HepG2 (cell line): Measurements from ENCODE around the gene PC. TPM values are rescaled to one million over a fixed set of nuclear protein-coding genes. Genes with fewer than 3 reads are reported as not detected.

Experiments used
- ATAD3A ChIP-seq: sonication (generic); formaldehyde crosslinking; IDR thresholded peaks from 2 replicates; pipeline ENCODE4 v1.4.0; 2020; ENCODE audit warnings: missing genetic modification reagents
- CHD4 ChIP-seq: fragments of 200-600 bp; sonication (generic); IDR thresholded peaks from 2 replicates; pipeline ENCODE4 v1.7.0; 2017; ENCODE audit warnings: mild to moderate bottlenecking, low read length, borderline replicate concordance
- DMAP1 ChIP-seq: IDR thresholded peaks from 2 replicates; pipeline ENCODE4 v1.6.1; 2016
- ETV5 ChIP-seq: IDR thresholded peaks from 2 replicates; pipeline ENCODE4 v1.6.1; 2018; ENCODE audit warnings: missing biosample characterization, missing genetic modification reagents, inconsistent platforms, borderline replicate concordance
- JUN ChIP-seq: sonication (generic); formaldehyde crosslinking; IDR thresholded peaks from 2 replicates; pipeline ENCODE4 v1.4.0; 2020; ENCODE audit warnings: mild to moderate bottlenecking, missing genetic modification reagents
- MEF2D ChIP-seq: sonication (generic); formaldehyde crosslinking; IDR thresholded peaks from 2 replicates; pipeline ENCODE4 v1.5.1; 2020; ENCODE audit warnings: mild to moderate bottlenecking, missing genetic modification reagents
- REPIN1 ChIP-seq: sonication (generic); formaldehyde crosslinking; IDR thresholded peaks from 2 replicates; pipeline ENCODE4 v1.8.0; 2022; ENCODE audit warnings: missing genetic modification reagents, low read depth, mild to moderate bottlenecking, borderline replicate concordance
- SALL1 ChIP-seq: sonication (generic); formaldehyde crosslinking; IDR thresholded peaks from 2 replicates; pipeline ENCODE4 v1.8.0; 2022; ENCODE audit warnings: mild to moderate bottlenecking, missing genetic modification reagents
- SNAPC2 ChIP-seq: sonication (generic); formaldehyde crosslinking; IDR thresholded peaks from 2 replicates; pipeline ENCODE4 v1.8.1; 2022; ENCODE audit warnings: mild to moderate bottlenecking, missing genetic modification reagents
- ZBTB7B ChIP-seq: sonication (generic); formaldehyde crosslinking; IDR thresholded peaks from 2 replicates; pipeline ENCODE4 v1.4.0; 2020; ENCODE audit warnings: missing genetic modification reagents
- ZNF12 ChIP-seq: sonication (generic); formaldehyde crosslinking; IDR thresholded peaks from 2 replicates; pipeline ENCODE4 v1.5.0; 2020; ENCODE audit warnings: missing genetic modification reagents
- ZNF432 ChIP-seq: sonication (generic); formaldehyde crosslinking; IDR thresholded peaks from 2 replicates; pipeline ENCODE4 v1.5.0; 2020; ENCODE audit warnings: missing genetic modification reagents, mild to moderate bottlenecking, borderline replicate concordance
- ZNF569 ChIP-seq: sonication (generic); formaldehyde crosslinking; IDR thresholded peaks from 2 replicates; pipeline ENCODE4 v1.5.0; 2020; ENCODE audit warnings: mild to moderate bottlenecking, missing genetic modification reagents, moderate library complexity, borderline replicate concordance
- ZNF672 ChIP-seq: sonication (generic); formaldehyde crosslinking; IDR thresholded peaks from 2 replicates; pipeline ENCODE4 v1.8.1; 2022; ENCODE audit warnings: missing genetic modification reagents
- ZNF703 ChIP-seq: sonication (generic); formaldehyde crosslinking; IDR thresholded peaks from 2 replicates; pipeline ENCODE4 v1.5.1; 2020; ENCODE audit warnings: missing genetic modification reagents, mild to moderate bottlenecking, moderate library complexity, borderline replicate concordance
- ZNF841 ChIP-seq: sonication (generic); formaldehyde crosslinking; IDR thresholded peaks from 2 replicates; pipeline ENCODE4 v1.8.1; 2023; ENCODE audit warnings: missing genetic modification reagents, borderline replicate concordance
- polyA plus RNA-seq, 8 experiments: library from polyadenylated mRNA; depleted of rRNA in 3 of 8; stranded (reverse) in 7 of 8; unstranded in 1 of 8; fragments of >200 nt; fragmentation: Illumina TruSeq in 4 of 8; extraction: Trizol in 4 of 8; gene quantifications; 2 replicates each; pipeline versions ENCODE4 v1.2.1 to v1.2.3, GENCODE V29; 2011 to 2016; ENCODE audit warnings: low read depth in 4 of 8, missing spikeins in 1 of 8, mixed read lengths in 1 of 8; ENCODE audit not compliant: insufficient read depth in 1 of 8
- total RNA-seq, 5 experiments: library from RNA; depleted of rRNA; stranded (reverse); fragments of >200 nt; fragmentation: Illumina TruSeq; extraction: Trizol; gene quantifications; 2 replicates each; pipeline ENCODE4 v1.2.3, GENCODE V29; 2016; ENCODE audit warnings: low read depth in 1 of 5
- TF ChIP-seq, protein P1 (sequence below): sonication (generic); formaldehyde crosslinking; IDR thresholded peaks from 2 replicates; pipeline ENCODE4 v1.8.0; 2022; ENCODE audit warnings: mild to moderate bottlenecking, missing genetic modification reagents
- TF ChIP-seq, protein P2 (sequence below): sonication (generic); formaldehyde crosslinking; conservative IDR thresholded peaks from 2 replicates; pipeline ENCODE4 v1.4.0; 2020; ENCODE audit warnings: missing genetic modification reagents
- TF ChIP-seq, protein P3 (sequence below): IDR thresholded peaks from 2 replicates; pipeline ENCODE4 v1.6.1; 2018; ENCODE audit warnings: missing genetic modification reagents, mild to moderate bottlenecking, missing compliant biosample characterization
- TF ChIP-seq, protein P4 (sequence below): sonication (generic); formaldehyde crosslinking; IDR thresholded peaks from 2 replicates; pipeline ENCODE4 v1.5.0; 2020; ENCODE audit warnings: mild to moderate bottlenecking, low read depth, missing genetic modification reagents, borderline replicate concordance
- TF ChIP-seq, protein P5 (sequence below): sonication (generic); formaldehyde crosslinking; IDR thresholded peaks from 2 replicates; pipeline ENCODE4 v1.5.0; 2020; ENCODE audit warnings: missing genetic modification reagents

PC gene
- total and polyA plus RNA-seq, 2 of the 13 experiments (the other 11 are each of a cell fraction or from before 2014, with no cell fraction given), result 29.0 to 39.0 TPM

DNA sequence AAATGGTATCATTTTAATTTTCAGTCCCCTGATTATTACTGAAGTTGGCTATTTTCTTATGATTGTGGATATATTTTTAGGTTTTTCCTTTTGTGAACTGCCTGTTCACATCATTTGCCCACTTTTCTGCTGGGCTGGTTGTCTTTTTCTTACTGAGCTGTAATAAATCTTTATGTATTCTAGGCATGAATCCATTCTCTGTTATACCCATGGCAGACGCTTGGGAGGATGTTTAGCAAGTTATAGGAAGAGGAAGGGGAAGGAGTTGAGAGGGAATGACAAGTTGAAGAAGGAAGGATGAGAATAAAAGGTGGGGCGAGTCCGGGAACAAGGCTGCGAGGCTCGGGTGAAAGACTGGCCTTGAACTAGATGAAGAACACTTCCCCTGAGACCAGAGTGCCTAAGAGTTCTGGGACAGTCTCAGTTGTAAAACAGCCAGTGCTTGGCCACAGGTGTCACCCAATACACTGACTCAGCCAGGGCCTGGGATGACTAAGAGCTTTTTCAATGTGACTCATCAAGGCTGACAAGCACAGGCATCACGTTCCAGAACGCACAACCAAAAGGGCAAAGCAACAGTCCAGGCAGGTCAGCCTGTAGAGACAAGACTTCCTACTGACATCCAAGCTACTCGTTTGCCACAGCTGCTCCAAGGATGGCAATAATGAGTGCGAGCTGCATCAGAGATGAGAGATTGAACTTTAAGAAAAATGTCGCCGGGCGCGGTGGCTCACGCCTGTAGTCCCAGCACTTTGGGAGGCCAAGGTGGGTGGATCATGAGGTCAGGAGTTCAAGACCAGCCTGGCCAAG, 66.1 kb downstream of the PC start (continued):
- TF ChIP-seq ZNF432 (CRISPR knock-in tag), result no peak
- no peak for TF ChIP-seq ZNF841
- peak; percentile 84 for TF ChIP-seq JUN (CRISPR knock-in tag)
- TF ChIP-seq REPIN1 (CRISPR knock-in tag), result no peak
- TF ChIP-seq ZNF703, result no peak
- no peak for TF ChIP-seq ZNF569 (CRISPR knock-in tag)
- TF ChIP-seq, protein P1, sequence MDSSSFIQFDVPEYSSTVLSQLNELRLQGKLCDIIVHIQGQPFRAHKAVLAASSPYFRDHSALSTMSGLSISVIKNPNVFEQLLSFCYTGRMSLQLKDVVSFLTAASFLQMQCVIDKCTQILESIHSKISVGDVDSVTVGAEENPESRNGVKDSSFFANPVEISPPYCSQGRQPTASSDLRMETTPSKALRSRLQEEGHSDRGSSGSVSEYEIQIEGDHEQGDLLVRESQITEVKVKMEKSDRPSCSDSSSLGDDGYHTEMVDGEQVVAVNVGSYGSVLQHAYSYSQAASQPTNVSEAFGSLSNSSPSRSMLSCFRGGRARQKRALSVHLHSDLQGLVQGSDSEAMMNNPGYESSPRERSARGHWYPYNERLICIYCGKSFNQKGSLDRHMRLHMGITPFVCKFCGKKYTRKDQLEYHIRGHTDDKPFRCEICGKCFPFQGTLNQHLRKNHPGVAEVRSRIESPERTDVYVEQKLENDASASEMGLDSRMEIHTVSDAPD (CRISPR knock-in tag), result 0 out of 2 replicates have a peak, but pooled peaks have one; percentile 34
- TF ChIP-seq, protein P2, sequence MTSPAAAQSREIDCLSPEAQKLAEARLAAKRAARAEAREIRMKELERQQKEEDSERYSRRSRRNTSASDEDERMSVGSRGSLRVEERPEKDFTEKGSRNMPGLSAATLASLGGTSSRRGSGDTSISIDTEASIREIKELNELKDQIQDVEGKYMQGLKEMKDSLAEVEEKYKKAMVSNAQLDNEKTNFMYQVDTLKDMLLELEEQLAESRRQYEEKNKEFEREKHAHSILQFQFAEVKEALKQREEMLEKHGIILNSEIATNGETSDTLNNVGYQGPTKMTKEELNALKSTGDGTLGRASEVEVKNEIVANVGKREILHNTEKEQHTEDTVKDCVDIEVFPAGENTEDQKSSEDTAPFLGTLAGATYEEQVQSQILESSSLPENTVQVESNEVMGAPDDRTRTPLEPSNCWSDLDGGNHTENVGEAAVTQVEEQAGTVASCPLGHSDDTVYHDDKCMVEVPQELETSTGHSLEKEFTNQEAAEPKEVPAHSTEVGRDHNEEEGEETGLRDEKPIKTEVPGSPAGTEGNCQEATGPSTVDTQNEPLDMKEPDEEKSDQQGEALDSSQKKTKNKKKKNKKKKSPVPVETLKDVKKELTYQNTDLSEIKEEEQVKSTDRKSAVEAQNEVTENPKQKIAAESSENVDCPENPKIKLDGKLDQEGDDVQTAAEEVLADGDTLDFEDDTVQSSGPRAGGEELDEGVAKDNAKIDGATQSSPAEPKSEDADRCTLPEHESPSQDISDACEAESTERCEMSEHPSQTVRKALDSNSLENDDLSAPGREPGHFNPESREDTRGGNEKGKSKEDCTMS (CRISPR knock-in tag), result no peak
- TF ChIP-seq, protein P3, sequence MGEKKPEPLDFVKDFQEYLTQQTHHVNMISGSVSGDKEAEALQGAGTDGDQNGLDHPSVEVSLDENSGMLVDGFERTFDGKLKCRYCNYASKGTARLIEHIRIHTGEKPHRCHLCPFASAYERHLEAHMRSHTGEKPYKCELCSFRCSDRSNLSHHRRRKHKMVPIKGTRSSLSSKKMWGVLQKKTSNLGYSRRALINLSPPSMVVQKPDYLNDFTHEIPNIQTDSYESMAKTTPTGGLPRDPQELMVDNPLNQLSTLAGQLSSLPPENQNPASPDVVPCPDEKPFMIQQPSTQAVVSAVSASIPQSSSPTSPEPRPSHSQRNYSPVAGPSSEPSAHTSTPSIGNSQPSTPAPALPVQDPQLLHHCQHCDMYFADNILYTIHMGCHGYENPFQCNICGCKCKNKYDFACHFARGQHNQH, result peak; percentile 100
- TF ChIP-seq ZNF672 (CRISPR knock-in tag), result no peak
- TF ChIP-seq DMAP1, result no peak
- TF ChIP-seq, protein P4, sequence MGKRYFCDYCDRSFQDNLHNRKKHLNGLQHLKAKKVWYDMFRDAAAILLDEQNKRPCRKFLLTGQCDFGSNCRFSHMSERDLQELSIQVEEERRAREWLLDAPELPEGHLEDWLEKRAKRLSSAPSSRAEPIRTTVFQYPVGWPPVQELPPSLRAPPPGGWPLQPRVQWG, result no peak
- TF ChIP-seq MEF2D (CRISPR knock-in tag), result no peak
- no peak for TF ChIP-seq CHD4
- TF ChIP-seq ATAD3A (CRISPR knock-in tag), result no peak
- TF ChIP-seq ETV5 (CRISPR knock-in tag), result peak; percentile 39; the same call in 1 of the 2 replicates
- no peak for TF ChIP-seq ZBTB7B (CRISPR knock-in tag)
- TF ChIP-seq, protein P5, sequence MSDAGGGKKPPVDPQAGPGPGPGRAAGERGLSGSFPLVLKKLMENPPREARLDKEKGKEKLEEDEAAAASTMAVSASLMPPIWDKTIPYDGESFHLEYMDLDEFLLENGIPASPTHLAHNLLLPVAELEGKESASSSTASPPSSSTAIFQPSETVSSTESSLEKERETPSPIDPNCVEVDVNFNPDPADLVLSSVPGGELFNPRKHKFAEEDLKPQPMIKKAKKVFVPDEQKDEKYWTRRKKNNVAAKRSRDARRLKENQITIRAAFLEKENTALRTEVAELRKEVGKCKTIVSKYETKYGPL, result no peak
- TF ChIP-seq SALL1 (CRISPR knock-in tag), result peak; percentile 67
- TF ChIP-seq SNAPC2 (CRISPR knock-in tag), result no peak
- TF ChIP-seq ZNF12, result no peak
